Measurements from ENCODE around the gene FSD1L. TPM values are rescaled to one million over a fixed set of nuclear protein-coding genes. Genes with fewer than 3 reads are reported as not detected.
A peak's percentile ranks its signal among the peaks of the same experiment; 100 is the strongest.

Gene FSD1L
- total RNA-seq, 1 donor from 2014 or later: 3.3 TPM

DNA sequence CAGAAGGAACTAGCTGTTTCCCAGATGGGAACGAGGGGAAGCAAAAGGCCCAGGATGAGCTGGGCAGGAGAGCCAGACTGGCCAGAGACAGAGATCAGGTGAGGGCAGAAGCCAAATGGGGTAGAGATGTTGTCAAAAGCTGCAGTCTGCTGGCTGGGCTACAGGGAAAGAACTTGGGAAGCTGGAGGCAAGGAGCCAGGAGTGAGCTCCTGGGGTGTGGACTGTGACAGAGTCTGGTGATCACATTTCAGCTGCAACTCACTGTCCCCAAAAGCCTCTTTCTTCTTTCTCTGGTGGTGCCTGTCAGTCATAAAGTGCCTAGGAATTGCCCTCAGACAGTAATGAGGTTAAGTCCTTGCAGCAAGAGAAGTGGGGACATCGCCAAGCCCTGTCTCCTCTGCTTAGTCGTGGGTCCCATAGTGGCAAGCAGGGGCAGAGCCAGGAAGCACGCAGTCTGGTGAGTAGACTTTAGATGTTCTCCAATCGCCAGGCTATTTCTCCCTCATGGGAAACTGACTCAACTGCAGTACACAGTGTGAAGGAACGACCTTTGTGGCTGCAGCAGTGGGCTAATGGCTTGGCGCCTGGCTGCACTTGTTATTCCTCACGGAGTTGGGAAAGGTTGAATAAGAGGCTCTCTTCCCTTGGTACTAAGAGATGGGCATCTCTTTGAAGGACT, 2.5 kb upstream of the FSD1L start:
- Histone ChIP-seq H3K36me3 (ENCODE audit: control insufficient read depth, insufficient read depth, low read length) (no peaks in the 10 kb centered on the region), H3K4me3 (ENCODE audit: low read depth, low read length) (no peak overlapping the region), H3K27me3 (ENCODE audit: control insufficient read depth, insufficient read depth, low read length) (no peaks in the 10 kb centered on the region)
- TF ChIP-seq, protein P1, sequence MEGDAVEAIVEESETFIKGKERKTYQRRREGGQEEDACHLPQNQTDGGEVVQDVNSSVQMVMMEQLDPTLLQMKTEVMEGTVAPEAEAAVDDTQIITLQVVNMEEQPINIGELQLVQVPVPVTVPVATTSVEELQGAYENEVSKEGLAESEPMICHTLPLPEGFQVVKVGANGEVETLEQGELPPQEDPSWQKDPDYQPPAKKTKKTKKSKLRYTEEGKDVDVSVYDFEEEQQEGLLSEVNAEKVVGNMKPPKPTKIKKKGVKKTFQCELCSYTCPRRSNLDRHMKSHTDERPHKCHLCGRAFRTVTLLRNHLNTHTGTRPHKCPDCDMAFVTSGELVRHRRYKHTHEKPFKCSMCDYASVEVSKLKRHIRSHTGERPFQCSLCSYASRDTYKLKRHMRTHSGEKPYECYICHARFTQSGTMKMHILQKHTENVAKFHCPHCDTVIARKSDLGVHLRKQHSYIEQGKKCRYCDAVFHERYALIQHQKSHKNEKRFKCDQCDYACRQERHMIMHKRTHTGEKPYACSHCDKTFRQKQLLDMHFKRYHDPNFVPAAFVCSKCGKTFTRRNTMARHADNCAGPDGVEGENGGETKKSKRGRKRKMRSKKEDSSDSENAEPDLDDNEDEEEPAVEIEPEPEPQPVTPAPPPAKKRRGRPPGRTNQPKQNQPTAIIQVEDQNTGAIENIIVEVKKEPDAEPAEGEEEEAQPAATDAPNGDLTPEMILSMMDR (IDR thresholded peaks at IDR 0.05; ENCODE audit: insufficient read depth, low read length, poor library complexity, severe bottlenecking): no peak
- DNase-seq (ENCODE audit: low read depth): no peak

DNA sequence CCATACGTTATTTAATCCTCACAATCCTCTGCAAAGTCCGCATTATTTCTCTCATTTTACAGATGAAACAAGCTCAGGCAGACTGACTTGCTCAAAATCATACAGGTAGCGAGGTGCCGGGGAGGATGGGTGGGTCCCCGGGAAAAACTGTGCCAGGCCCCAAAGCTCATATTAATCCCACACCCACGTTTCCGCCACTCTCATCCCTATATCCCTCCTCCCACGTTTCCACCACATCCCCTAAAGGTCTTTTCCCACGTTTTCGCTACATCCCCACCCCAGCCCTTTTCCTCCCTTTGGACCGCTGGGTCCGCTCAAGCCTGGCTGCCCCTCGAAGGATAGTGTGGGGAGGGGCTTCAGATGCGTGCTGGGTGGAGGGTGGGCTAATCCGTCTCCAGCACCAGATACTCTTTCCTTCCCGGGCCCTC, 434 bp upstream of the FSD1L start:
- TF ChIP-seq, protein P1 (IDR thresholded peaks at IDR 0.05; ENCODE audit: insufficient read depth, low read length, poor library complexity, severe bottlenecking): no peak
- Histone ChIP-seq H3K36me3 (ENCODE audit: control insufficient read depth, insufficient read depth, low read length) (no peaks in the 10 kb centered on the region), H3K4me3 (ENCODE audit: low read depth, low read length) (peak overlapping the region; percentile 94), H3K27me3 (ENCODE audit: control insufficient read depth, insufficient read depth, low read length) (no peaks in the 10 kb centered on the region)
- no peak for DNase-seq (ENCODE audit: low read depth)

DNA sequence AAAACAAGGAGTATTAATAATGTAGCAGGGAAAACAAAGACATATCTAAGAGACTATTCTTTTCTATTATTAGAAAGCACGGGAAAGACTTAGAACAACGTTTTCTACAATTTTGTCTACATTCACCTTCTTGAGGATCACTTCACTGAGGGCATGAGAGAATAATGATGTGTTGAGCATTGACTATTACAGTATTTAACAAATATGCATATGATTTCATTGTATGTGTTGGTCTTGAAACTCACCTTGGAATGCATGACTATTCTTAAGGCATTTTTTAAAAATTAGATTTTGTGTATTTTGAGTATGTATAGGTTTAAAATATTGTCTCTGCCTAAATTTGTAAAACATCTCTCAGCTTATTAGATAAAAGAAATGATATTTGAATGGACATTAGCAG, 1.2 kb downstream of the FSD1L start:
- no peak for DNase-seq (ENCODE audit: low read depth)
- no peaks in the 10 kb centered on the region for H3K27me3 ChIP-seq (ENCODE audit: control insufficient read depth, insufficient read depth, low read length)
- H3K4me3 ChIP-seq (ENCODE audit: low read depth, low read length): peak overlapping the region; percentile 94
- H3K36me3 ChIP-seq (ENCODE audit: control insufficient read depth, insufficient read depth, low read length): no peaks in the 10 kb centered on the region
- TF ChIP-seq, protein P1 (IDR thresholded peaks at IDR 0.05; ENCODE audit: insufficient read depth, low read length, poor library complexity, severe bottlenecking): no peak

DNA sequence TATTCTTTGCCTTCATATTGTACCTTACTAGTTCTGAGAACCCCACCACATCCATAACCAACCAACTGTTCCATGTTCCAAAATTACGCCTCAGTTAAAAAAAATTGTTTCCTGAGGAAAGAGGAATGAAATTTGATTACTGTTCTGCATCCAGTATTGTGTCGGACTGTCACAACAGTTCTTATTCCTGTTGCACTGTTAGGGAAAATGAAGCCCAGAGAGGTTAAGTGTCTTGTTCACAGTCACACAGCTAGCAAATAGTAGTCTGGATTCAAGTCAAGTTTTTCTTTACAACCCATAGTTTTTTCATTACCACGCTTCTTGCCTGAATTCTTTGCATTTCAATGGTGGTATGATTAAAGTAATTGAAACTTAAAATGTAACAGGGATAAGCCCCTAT, 4.4 kb downstream of the FSD1L start:
- Histone ChIP-seq H3K4me3 (ENCODE audit: low read depth, low read length) (no peak overlapping the region), H3K36me3 (ENCODE audit: control insufficient read depth, insufficient read depth, low read length) (no peaks in the 10 kb centered on the region), H3K27me3 (ENCODE audit: control insufficient read depth, insufficient read depth, low read length) (no peaks in the 10 kb centered on the region)
- DNase-seq (ENCODE audit: low read depth): no peak
- TF ChIP-seq, protein P1 (IDR thresholded peaks at IDR 0.05; ENCODE audit: insufficient read depth, low read length, poor library complexity, severe bottlenecking): no peak

DNA sequence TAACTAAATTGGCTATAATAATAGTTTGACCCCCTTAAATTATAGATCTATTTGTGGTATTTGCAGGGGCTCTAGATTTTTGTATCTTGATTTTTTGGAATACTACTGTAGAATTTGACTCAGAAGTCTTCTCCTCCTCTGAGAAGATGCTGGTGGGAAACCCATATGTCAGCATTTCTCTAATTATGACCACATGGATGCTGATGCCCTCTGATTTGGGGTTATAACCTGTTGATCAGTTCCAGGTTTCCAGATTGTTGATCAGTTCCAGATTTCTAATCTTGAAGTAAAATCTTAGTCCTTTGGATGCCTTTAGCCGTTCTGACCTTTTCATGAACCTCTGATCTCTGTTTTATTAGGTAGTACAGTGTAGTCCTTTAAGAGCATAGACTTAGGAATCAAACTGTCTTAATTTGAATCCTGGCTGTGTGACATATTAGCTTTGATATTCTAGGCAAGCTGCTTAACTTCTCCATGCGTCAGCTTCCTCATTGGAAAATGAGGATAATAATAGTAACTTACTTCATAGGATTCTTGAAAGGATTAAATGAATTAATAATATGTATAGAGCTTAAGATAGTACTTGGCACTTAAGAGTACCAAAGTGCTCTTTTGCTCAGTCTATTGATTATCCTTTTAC, 8.1 kb downstream of the FSD1L start:
- H3K27me3 ChIP-seq (ENCODE audit: control insufficient read depth, insufficient read depth, low read length): no peaks in the 10 kb centered on the region

More for the DNA sequence above, 8.1 kb downstream of the FSD1L start:
- no peak overlapping the region for H3K4me3 ChIP-seq (ENCODE audit: low read depth, low read length)
- no peaks in the 10 kb centered on the region for H3K36me3 ChIP-seq (ENCODE audit: control insufficient read depth, insufficient read depth, low read length)
- TF ChIP-seq, protein P1 (IDR thresholded peaks at IDR 0.05; ENCODE audit: insufficient read depth, low read length, poor library complexity, severe bottlenecking): no peak
- DNase-seq (ENCODE audit: low read depth): no peak
